ENCODE results near the gene FOXP4.

Gene FOXP4

GRCh38 chr6:41583565-41583964, 37.4 kb downstream of the FOXP4 start:
- no peak for DNase-seq (ENCODE audit: low read depth in 2 of 2)

DNA sequence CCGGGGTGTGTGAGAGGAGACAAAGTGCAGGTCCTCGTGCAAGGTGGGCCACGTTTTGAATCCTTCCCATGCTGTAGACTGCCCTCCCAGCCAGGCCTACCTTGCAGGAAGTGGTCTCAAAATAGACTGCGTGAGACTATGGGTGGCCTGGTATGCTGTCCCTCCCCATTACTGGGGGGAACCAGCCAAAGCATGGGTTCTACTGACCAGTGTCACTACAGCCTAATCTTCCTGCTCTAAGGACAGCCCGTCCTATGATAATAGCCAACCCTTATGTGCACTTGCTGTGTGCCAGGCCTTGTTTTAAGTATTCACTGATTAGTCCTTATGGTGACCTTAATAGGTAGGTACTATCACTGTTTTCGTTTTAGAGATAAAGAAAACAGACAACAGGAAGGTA, 38.0 kb downstream of the FOXP4 start:
- DNase-seq (ENCODE audit: low read depth in 2 of 2), result no peak

GRCh38 chr6:41584668-41585205, 38.6 kb downstream of the FOXP4 start:
- DNase-seq (ENCODE audit: low read depth in 2 of 2), result no peak

DNA sequence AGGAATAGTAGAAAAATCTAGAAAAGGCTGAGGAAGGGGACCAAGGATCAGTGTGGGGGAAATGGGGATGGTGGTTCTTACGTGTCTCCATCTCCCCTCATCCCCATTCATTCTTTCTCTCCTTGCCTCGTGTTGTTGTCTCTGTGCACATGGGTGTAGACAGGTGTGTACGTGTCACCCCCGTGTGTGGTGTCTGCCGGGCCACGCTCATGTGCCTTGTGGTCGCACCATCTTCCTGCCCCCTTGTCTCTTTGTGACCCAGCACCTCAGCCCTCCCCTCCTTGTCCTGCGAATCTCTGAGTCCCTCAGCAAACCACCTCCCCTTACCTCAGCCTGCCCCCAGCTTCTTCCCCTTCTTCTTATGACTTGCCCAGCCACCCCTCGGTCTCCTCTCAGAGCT, 39.4 kb downstream of the FOXP4 start:
- no peak for DNase-seq (ENCODE audit: low read depth in 2 of 2)

DNA sequence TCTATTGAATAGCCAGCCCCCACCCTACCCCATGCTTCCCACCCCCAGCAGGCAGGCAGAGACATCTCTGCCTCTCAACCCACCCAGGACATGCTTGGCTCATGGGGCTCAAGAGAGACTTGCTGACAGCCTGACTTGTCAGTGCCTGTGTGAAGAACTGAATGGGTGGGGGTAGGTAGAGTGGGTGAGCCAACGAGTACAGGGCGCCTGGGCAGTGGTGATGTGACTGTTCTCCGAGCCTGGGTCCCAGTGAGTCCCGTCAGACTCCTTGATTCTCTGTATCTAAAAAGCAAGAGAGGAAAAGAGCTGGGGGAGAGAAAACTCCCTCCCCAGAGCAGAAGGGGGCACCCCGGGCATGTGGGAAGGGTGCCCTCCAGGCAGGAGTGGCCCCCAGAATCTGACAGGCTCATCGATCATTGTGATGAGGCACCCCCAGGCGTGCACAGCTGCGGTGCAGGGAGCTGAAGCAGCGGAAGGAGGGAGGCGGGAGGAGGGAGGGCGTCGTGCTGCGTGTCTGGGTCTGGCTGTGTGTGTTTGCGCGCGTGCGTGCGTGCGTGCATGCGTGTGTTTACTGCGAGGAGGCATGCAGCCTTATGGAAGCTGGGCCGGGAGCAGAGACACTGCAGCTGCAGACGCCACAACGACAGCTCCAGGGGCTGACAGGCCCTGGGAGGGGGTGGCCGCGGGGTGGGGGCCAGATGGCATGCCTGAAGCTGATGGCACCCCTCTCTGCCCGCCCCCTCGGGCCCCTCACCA, 40.2 kb downstream of the FOXP4 start:
- no peak for DNase-seq (ENCODE audit: low read depth in 2 of 2)

DNA sequence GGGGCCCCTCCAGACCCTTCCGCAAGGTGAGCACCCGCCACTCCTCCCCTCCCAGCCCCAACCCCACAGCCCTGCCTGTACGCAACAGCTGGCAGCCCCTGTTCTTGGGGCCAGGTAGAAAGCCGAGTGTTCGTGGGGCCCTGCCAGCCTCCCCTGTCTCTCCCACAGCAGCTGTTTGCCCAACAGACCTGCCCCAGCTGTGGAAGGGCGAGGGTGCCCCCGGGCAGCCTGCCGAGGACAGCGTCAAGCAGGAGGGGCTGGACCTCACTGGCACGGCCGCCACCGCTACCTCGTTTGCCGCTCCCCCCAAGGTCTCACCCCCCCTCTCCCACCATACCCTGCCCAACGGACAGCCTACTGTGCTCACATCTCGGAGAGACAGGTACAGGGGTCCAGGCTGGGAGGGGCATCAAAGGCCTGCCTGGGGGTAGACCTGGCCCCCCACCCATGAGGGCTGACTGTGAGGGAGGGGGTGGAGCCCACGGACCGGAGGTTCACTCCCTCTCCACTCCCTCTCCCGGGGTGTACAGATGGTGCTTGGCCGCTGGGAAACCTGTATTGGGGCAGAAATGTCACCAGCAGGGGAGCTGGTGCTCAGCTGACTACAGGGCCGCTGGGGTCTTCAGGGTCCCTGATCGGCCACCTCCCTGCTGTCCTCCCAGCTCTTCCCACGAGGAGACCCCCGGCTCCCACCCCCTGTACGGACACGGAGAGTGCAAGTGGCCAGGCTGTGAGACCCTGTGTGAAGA, 41.1 kb downstream of the FOXP4 start:
- no peak for DNase-seq (ENCODE audit: low read depth in 2 of 2)

DNA sequence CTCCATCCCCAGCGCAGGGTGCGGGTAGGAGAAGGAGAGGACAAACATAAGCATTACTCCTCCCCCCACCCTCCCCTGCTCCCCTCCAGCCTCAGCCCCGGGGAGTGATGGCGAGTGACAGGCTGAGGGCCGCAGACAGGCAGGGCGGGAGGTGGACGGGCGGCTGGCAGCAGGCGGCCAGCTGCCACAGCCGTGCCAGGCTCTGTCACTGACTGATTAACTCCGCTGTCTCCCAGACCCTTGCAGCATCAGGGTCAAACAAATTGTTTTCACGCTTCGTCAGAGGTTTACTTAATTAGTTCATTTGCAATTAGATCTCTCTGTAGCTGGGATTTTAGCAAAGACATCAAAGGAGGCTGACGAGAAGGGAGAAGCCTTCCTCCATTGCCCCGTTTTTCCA, 41.9 kb downstream of the FOXP4 start:
- no peak for DNase-seq (ENCODE audit: low read depth in 2 of 2)

DNA sequence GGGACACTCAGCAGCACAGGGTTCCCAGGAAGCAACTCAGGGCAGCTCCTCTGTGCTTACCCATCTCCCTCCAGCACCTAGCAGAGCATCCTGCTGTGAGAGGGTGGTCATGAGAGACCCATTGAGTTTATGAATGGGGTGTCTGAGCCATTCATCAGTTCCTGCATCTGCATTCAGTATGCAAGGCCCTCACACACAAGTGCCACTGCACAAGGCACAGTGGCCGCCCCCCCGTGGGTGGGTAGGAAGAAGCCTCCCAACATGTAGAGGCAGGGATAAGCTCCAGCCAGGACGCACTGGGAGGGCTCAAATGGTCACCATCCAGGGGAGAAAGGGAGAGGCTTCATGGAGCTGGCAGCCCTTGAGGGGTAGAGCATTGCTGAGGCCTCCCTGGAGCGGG, 43.0 kb downstream of the FOXP4 start:
- no peak for DNase-seq (ENCODE audit: low read depth in 2 of 2)

- DNase-seq (ENCODE audit: low read depth in 2 of 2), result no peak
Observed at GRCh38 chr6:41589636-41590622, 43.7 kb downstream of the FOXP4 start.

DNA sequence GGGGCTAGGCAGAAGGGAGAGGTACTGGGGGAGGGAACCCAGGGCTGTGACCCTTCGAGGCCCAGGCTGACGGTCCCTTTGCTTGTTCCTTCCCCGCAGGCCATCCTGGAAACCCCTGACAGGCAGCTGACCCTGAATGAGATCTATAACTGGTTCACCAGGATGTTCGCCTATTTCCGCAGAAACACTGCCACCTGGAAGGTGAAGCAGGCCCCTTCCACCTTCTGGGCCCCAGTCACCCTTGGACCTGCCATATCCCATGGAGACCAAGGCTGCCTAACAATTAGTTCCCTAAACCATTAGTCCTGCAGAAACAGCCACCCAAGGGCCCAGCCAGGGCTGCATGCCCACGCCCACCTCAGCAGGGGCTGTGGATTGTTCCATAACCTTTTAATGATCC, 44.9 kb downstream of the FOXP4 start:
- DNase-seq (ENCODE audit: low read depth in 2 of 2), result no peak

GRCh38 chr6:41591859-41592502, 45.8 kb downstream of the FOXP4 start:
- peak; percentile 73 to 76 for DNase-seq (ENCODE audit: low read depth in 2 of 2)

DNA sequence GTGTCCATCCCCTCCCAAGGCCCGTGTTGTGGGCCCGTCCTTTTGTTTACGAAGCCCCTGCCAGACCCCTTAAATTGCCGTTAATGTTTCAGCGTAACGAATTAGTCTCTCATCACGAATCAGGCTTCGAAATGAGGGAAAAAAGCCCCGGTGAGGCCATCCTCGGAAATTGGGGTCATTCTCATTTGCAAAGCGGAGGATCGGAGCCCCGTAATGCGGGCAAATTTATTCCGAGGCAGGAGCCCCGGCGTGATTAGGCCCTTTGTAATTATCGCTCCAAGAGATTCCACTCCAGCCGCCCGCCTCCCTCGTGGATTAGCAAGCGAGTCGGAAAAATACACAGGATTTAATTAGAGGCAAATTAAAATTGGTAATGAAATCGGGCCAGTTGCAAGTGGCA, 47.2 kb downstream of the FOXP4 start:
- DNase-seq (ENCODE audit: low read depth in 2 of 2), result no peak

DNA sequence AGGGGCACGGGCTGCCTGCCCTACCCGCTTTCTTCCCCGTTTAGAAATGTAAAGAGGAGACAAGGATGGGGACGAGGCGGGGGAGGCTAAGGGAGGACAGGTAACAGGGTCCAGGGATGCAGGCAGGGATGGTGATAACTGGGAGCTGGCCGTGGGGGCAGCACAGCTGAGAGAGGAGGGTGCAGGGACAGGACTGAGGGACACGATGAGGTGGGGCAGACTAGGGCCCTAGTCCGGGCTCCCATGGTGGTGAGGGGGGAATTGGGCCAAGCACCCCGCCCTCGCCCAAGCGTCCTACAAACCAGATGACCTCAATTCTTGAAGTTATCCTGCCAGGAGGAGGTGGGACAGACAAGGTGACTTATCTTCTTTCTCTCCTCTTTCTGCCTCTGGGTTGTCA, 47.7 kb downstream of the FOXP4 start:
- no peak for DNase-seq (ENCODE audit: low read depth in 2 of 2)

GRCh38 chr6:41594326-41594725, 48.1 kb downstream of the FOXP4 start:
- no peak for DNase-seq (ENCODE audit: low read depth in 2 of 2)

DNA sequence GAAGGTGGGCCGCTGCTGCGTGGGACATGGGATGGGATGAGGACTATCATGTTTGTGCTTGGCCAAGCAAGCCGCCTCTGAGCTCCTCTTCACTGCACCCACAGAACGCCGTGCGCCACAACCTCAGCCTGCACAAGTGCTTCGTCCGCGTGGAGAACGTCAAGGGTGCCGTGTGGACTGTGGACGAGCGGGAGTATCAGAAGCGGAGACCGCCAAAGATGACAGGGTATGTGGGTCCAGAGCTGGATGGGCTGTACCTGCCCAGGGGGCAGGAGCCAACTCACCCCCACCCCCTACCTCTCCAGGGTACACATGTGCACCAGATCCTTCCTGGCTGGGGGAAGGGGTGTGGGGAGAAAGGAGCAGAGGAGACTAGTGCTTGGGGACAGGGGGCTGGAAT, 48.6 kb downstream of the FOXP4 start:
- no peak for DNase-seq (ENCODE audit: low read depth in 2 of 2)

- no peak for DNase-seq (ENCODE audit: low read depth in 2 of 2)
Observed at GRCh38 chr6:41595166-41595565, 49.0 kb downstream of the FOXP4 start.

GRCh38 chr6:41596096-41596685, 50.0 kb downstream of the FOXP4 start:
- no peak for DNase-seq (ENCODE audit: low read depth in 2 of 2)

DNA sequence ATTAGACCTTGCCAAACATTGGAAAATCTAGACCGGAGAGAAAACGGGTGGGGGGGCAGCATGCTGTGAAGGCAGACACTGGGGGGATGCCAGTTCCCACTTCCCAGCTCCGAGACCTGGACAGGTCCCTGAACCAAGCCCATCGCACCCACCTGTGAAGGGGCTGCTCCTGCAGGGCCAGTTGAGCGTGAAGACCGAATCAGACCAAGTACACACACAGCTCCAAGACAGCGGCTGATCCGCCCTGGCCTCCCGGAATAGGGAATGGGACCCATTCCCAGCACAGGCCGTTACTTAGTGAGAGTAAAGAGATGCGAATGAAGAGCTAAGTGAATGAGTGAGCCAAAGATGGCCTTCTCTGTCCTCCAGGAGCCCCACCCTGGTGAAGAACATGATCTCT, 50.6 kb downstream of the FOXP4 start:
- no peak for DNase-seq (ENCODE audit: low read depth in 2 of 2)

DNA sequence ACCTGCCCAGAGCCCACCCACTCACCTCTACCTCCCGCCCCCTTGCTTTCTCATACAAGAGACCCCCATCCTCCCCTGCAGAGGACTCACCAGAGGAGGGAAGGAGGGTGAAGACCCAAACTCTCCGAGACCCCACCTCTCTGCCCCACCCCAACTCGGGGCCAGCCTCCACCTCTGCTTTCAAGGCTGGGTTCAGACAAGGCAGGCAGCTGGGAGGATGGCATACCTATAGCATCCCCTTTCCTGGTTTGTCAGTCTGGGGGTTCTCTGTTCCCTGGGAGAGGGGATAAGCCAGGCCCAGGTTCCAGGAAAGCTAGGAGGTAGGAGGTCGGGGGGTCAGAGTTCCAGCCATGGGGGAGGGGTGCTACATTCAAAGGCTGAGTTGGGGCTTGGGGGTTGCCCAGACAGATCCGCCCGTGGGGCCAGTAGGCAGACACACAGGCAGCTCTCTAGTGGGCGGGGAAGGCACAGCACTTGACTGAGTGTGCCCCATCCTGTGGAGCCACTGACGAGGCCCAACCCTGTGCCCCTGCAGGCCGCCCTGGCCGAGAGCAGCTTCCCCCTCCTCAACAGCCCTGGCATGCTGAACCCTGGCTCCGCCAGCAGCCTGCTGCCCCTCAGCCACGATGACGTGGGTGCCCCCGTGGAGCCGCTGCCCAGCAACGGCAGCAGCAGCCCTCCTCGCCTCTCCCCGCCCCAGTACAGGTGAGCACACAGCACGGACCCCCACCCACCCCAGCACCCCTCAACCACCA, 51.2 kb downstream of the FOXP4 start:
- DNase-seq (ENCODE audit: low read depth in 2 of 2), result no peak

GRCh38 chr6:41598670-41599014, 52.5 kb downstream of the FOXP4 start:
- no peak for DNase-seq (ENCODE audit: low read depth in 2 of 2)
